MM.1S (cell line): ENCODE results near the gene ADIPOR2.
"Not testable (repeated sequence)": the region's sequence is repeated elsewhere in the genome, so short reads cannot be mapped to it uniquely, and the experiment has no call there.

ENCODE experiments used
- DNase-seq: peaks from one replicate; pipeline ENCODE4 v3.0.0-alpha.2; 2015
- H2AFZ ChIP-seq: fragments of 300-600 bp; sonication (generic); 2 replicates; pipeline ENCODE4 v1.6.0; 2016; ENCODE audit warnings: antibody characterized with exemption, low read length
- H3F3A ChIP-seq: fragments of 300-600 bp; sonication (generic); 2 replicates; pipeline ENCODE4 v1.6.1; 2016; ENCODE audit warnings: mild to moderate bottlenecking, antibody characterized with exemption, low read length, moderate library complexity, mixed read lengths; ENCODE audit not compliant: insufficient read depth
- H3K27ac ChIP-seq: fragments of 300-600 bp; sonication (generic); 2 replicates; pipeline ENCODE4 v1.5.1; 2016; ENCODE audit warnings: mild to moderate bottlenecking, low read length
- H3K27me3 ChIP-seq: fragments of 300-600 bp; sonication (generic); replicated peaks from 2 replicates; pipeline ENCODE4 v1.6.0; 2016; ENCODE audit warnings: low read length; ENCODE audit not compliant: insufficient read depth
- H3K36me3 ChIP-seq: fragments of 300-600 bp; sonication (generic); replicated peaks from 2 replicates; pipeline ENCODE4 v1.6.1; 2016; ENCODE audit warnings: mild to moderate bottlenecking, low read length, mixed read lengths; ENCODE audit not compliant: insufficient read depth
- H3K4me1 ChIP-seq: fragments of 300-600 bp; sonication (generic); 2 replicates; pipeline ENCODE4 v1.6.1; 2016; ENCODE audit warnings: low read length, mixed read lengths
- H3K4me2 ChIP-seq: fragments of 300-600 bp; sonication (generic); 2 replicates; pipeline ENCODE4 v1.6.0; 2016; ENCODE audit warnings: low read depth, low read length
- H3K4me3 ChIP-seq: fragments of 300-600 bp; sonication (generic); 2 replicates; pipeline ENCODE4 v1.5.1; 2016; ENCODE audit warnings: low read length, mixed read lengths
- H3K79me2 ChIP-seq: fragments of 300-600 bp; sonication (generic); 2 replicates; pipeline ENCODE4 v1.6.1; 2016; ENCODE audit warnings: mixed run types, low read length, mixed read lengths
- H3K9ac ChIP-seq: fragments of 300-600 bp; sonication (generic); 2 replicates; pipeline ENCODE4 v1.6.1; 2016; ENCODE audit warnings: low read length, mixed read lengths
- H3K9me2 ChIP-seq: fragments of 300-600 bp; sonication (generic); replicated peaks from 2 replicates; pipeline ENCODE4 v1.6.1; 2016; ENCODE audit warnings: mild to moderate bottlenecking, low read length, mixed read lengths; ENCODE audit not compliant: insufficient read depth
- H3K9me3 ChIP-seq: fragments of 300-600 bp; sonication (generic); replicated peaks from 2 replicates; pipeline ENCODE4 v1.6.1; 2016; ENCODE audit warnings: mild to moderate bottlenecking, low read length, mixed read lengths; ENCODE audit not compliant: insufficient read depth
- H4K20me1 ChIP-seq: fragments of 300-600 bp; sonication (generic); 2 replicates; pipeline ENCODE4 v1.6.1; 2016; ENCODE audit warnings: mild to moderate bottlenecking, low read length, moderate library complexity, mixed read lengths; ENCODE audit not compliant: insufficient read depth
- EZH2 ChIP-seq: fragments of 300-600 bp; sonication (generic); optimal IDR thresholded peaks from 2 replicates; pipeline ENCODE3; 2017; ENCODE audit warnings: low read depth, mild to moderate bottlenecking, antibody characterized with exemption, low read length, mixed read lengths
- EZH2phosphoT487 ChIP-seq: fragments of 300-600 bp; sonication (generic); IDR thresholded peaks from 2 replicates; pipeline ENCODE4 v1.6.1; 2018; ENCODE audit warnings: antibody characterized with exemption, low read length
- TF ChIP-seq, protein P1 (sequence below): fragments of 300-600 bp; sonication (generic); IDR thresholded peaks from 2 replicates; pipeline ENCODE4 v1.5.1; 2016; ENCODE audit warnings: antibody characterized with exemption, low read length, mixed read lengths

ADIPOR2 gene

DNA sequence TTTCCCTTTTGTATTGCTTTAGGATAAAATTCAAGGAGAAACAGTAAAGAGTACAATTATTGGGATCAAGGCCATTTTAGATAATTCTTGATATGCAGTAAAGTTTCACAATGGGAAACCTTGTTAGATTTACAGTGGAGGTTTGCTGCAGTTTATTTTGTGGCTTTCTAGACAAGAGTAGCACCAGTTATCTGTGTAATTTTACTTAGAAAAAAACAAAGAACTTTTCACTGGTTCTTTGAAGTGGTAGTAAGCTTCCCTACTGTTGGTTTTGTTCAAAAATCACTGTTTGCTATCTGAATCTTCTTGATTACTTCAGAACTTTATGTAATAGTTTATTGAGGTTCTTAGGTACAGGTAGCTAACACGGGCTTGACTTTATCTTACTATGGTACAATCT, 42.0 kb downstream of the ADIPOR2 start:
- no peaks in the 10 kb centered on the region for H3K4me1 ChIP-seq
- H3K4me2 ChIP-seq = no peak overlapping the region
- no peak overlapping the region for H3K4me3 ChIP-seq
- no peak overlapping the region for H3K9ac ChIP-seq
- H3K9me2 ChIP-seq = no peaks in the 10 kb centered on the region
- TF ChIP-seq EZH2phosphoT487 (no peak), EZH2 (no peak)
- TF ChIP-seq, protein P1, sequence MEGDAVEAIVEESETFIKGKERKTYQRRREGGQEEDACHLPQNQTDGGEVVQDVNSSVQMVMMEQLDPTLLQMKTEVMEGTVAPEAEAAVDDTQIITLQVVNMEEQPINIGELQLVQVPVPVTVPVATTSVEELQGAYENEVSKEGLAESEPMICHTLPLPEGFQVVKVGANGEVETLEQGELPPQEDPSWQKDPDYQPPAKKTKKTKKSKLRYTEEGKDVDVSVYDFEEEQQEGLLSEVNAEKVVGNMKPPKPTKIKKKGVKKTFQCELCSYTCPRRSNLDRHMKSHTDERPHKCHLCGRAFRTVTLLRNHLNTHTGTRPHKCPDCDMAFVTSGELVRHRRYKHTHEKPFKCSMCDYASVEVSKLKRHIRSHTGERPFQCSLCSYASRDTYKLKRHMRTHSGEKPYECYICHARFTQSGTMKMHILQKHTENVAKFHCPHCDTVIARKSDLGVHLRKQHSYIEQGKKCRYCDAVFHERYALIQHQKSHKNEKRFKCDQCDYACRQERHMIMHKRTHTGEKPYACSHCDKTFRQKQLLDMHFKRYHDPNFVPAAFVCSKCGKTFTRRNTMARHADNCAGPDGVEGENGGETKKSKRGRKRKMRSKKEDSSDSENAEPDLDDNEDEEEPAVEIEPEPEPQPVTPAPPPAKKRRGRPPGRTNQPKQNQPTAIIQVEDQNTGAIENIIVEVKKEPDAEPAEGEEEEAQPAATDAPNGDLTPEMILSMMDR = no peak
- no peak overlapping the region for H3K27ac ChIP-seq
- H3K36me3 ChIP-seq = no peaks in the 10 kb centered on the region
- no peak for DNase-seq
- H2AFZ ChIP-seq = no peak overlapping the region
- no peaks in the 10 kb centered on the region for H3K9me3 ChIP-seq
- H3K79me2 ChIP-seq = peaks cover 32% of the 10 kb centered on the region
- H3F3A ChIP-seq = no peaks in the 10 kb centered on the region
- H4K20me1 ChIP-seq = no peaks in the 10 kb centered on the region
- H3K27me3 ChIP-seq = no peaks in the 10 kb centered on the region

DNA sequence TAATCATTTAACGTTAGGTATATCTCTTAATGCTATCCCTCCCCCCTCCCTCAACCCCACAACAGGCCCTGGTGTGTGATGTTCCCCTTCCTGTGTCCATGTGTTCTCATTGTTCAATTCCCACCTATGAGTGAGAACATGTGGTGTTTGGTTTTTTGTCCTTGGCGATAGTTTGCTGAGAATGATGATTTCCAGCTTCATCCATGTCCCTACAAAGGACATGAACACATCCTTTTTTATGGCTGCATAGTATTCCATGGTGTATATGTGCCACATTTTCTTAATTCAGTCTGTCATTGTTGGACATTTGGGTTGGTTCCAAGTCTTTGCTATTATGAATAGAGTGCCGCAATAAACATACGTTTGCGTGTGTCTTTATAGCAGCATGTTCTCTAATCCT, 42.8 kb downstream of the ADIPOR2 start:
- H4K20me1 ChIP-seq, H3K27ac ChIP-seq, H3K4me1 ChIP-seq, H3K4me3 ChIP-seq, H3K4me2 ChIP-seq, H3K9ac ChIP-seq, H3K9me2 ChIP-seq, H3K9me3 ChIP-seq, H3F3A ChIP-seq, H3K27me3 ChIP-seq, H3K36me3 ChIP-seq, DNase-seq, H2AFZ ChIP-seq: not testable (repeated sequence)
- H3K79me2 ChIP-seq = peaks cover 40% of the 10 kb centered on the region

DNA sequence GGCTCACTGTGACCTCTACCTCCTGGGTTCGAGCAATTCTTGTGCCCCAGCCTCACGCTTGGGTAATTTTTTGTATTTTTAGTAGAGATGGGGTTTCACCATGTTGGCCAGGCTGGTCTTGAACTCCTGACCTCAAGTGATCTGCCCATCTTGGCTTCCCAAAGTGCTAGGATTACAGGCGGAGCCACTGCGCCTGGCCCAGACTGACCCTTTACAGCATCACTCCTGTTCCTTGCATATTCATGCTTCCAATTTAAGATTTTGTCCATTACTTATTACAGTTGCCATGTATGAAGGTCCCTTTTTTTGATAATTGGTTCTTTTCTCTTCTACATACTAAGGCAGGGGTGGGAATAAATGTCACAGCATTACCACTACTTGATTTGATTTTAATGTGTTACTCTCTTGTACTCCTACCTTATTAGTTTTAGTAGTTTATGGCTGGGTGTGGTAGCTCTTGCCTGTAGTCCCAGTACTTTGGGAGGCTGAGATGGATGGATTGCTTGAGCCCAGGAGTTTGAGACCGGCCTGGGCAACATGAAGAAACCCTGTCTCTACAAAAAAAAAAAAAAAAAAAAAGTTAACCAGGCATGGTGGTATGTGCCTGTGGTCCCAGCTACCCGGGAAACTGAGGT, 46.9 kb downstream of the ADIPOR2 start:
- Histone ChIP-seq H3K9me2 (no peaks in the 10 kb centered on the region), H4K20me1 (no peaks in the 10 kb centered on the region; the same call in 1 of the 2 replicates), H3K27ac (no peak overlapping the region), H3K27me3 (no peaks in the 10 kb centered on the region), H3F3A (no peaks in the 10 kb centered on the region), H3K4me2 (no peak overlapping the region), H3K36me3 (no peaks in the 10 kb centered on the region), H3K4me3 (no peak overlapping the region), H3K79me2 (peaks cover 62% of the 10 kb centered on the region), H3K9ac (no peak overlapping the region), H2AFZ (no peak overlapping the region), H3K9me3 (no peaks in the 10 kb centered on the region), H3K4me1 (no peaks in the 10 kb centered on the region)
- DNase-seq = no peak
- TF ChIP-seq EZH2phosphoT487 = no peak
- TF ChIP-seq, protein P1 = no peak
- no peak for TF ChIP-seq EZH2

DNA sequence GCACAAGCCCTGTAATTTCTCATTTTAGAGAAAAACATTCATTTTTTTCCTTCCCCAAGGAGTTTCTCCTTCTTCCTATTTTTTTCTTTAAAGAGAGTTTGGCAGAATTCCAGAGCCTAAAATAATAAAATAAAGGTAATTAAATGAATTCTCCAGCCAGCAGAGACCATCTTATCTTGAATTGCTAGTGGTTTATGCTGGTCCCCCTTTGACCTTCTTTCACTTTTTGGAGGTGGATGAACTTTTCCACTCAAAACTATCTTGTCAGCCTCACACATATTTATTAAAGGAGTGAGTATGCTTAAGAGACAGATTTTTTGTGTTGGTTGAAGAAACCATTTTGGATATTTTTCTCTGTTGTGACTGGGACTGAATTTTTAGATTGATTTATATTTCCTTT, 47.6 kb downstream of the ADIPOR2 start:
- Histone ChIP-seq H3K27ac (no peak overlapping the region), H3K79me2 (peaks cover 61% of the 10 kb centered on the region), H3K4me3 (no peak overlapping the region), H3K27me3 (no peaks in the 10 kb centered on the region), H4K20me1 (no peaks in the 10 kb centered on the region; the same call in 1 of the 2 replicates), H3K9me3 (no peaks in the 10 kb centered on the region), H2AFZ (no peak overlapping the region), H3K9ac (no peak overlapping the region), H3F3A (no peaks in the 10 kb centered on the region), H3K4me1 (no peaks in the 10 kb centered on the region), H3K9me2 (no peaks in the 10 kb centered on the region), H3K36me3 (no peaks in the 10 kb centered on the region), H3K4me2 (no peak overlapping the region)
- no peak for TF ChIP-seq EZH2
- TF ChIP-seq, protein P1 = no peak
- no peak for DNase-seq
